ENCODE data around the gene SIX1.

DNA sequence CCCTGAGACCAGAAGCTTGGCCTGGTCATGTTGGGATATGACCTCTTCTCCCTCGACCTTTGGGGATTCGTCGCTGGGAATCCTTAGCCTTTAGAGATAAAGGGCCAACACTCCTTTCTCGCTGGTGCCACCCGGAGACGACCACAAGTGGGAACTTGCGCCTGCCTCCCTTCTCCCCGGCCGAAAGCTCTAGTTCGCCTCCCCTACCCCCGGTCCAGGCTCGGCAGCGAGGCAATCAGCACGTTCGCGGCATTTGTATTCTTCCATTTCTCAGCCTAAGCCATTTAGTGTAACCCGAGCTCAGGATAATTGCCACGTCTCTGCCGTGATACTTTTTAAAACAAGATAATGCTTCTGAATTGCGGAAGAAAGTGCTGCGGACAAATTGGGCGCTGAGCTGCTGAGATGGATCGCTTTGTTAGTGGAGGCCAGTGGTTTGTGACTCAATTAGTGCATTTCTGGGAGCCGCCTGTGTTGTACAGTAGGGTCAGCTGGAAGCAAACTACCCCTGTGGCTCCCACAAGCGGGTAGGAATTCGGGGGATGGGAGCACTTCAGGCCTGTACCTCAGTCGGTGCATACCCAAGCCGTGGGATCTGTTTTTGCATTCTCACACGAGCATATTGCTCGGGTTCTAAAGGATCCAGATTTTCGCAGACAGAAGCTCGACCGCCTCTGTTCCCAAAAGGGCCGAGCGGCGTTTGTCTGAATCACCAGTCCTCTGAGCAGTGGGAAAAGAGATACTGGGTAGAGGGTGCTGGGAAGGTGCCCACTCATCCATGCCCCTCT lies 6.8 kb upstream of the SIX1 start:
- TF ChIP-seq, protein P1, sequence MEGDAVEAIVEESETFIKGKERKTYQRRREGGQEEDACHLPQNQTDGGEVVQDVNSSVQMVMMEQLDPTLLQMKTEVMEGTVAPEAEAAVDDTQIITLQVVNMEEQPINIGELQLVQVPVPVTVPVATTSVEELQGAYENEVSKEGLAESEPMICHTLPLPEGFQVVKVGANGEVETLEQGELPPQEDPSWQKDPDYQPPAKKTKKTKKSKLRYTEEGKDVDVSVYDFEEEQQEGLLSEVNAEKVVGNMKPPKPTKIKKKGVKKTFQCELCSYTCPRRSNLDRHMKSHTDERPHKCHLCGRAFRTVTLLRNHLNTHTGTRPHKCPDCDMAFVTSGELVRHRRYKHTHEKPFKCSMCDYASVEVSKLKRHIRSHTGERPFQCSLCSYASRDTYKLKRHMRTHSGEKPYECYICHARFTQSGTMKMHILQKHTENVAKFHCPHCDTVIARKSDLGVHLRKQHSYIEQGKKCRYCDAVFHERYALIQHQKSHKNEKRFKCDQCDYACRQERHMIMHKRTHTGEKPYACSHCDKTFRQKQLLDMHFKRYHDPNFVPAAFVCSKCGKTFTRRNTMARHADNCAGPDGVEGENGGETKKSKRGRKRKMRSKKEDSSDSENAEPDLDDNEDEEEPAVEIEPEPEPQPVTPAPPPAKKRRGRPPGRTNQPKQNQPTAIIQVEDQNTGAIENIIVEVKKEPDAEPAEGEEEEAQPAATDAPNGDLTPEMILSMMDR (IDR thresholded peaks at IDR 0.05): no peak
- no peak for TF ChIP-seq POLR2A (IDR thresholded peaks at IDR 0.05)
